Endothelial cell of umbilical vein (primary cell): ENCODE data around the gene B3GALNT2. TPM values are rescaled to one million over a fixed set of nuclear protein-coding genes. Genes with fewer than 3 reads are reported as not detected.

Experiments used
- BruUV-seq: library from RNA; stranded (reverse); fragments of 400-500 nt; replicated peaks from 2 replicates; lab custom pipeline; 2021; lab: Mats Ljungman, UMichigan
- CTCF ChIA-PET: fragments of 300-600, 350-600 bp; sonication (Branson Sonifier 250); formaldehyde crosslinking; loops from one replicate; lab custom pipeline; 2021; ENCODE audit warnings: antibody characterized with exemption, inconsistent platforms; lab: Charles Lee
- POLR2A ChIA-PET: fragments of 300-600, 350-600 bp; sonication (Branson Sonifier 250); formaldehyde crosslinking; loops from one replicate; lab custom pipeline; 2021; ENCODE audit warnings: antibody characterized with exemption, inconsistent platforms; lab: Charles Lee
- DNase-seq: peaks from one replicate; pipeline ENCODE4 v3.0.0-alpha.2; 2011; ENCODE audit warnings: low read depth, low spot score
- FAIRE-seq: peaks from 2 replicates; lab custom pipeline; 2011; peaks lifted over from hg19 to GRCh38; lab: Jason Lieb, UNC
- H2AFZ ChIP-seq: 2 replicates; pipeline ENCODE4 v1.6.0; 2012; ENCODE audit warnings: low read depth, low read length, control low read depth, inconsistent platforms
- H3K27ac ChIP-seq: 2 replicates; pipeline ENCODE4 v1.5.1; 2011; ENCODE audit warnings: low read depth, mild to moderate bottlenecking, control low read depth, low read length, moderate library complexity; ENCODE audit not compliant: insufficient read depth
- H3K27me3 ChIP-seq, 2 experiments: 2 replicates each; pipeline versions ENCODE4 v1.6.0 to v1.6.1; 2011; ENCODE audit warnings: low read length in 2 of 2, mixed read lengths in 1 of 2; ENCODE audit not compliant: control insufficient read depth in 2 of 2, insufficient read depth in 2 of 2
- H3K36me3 ChIP-seq, 2 experiments: 2 replicates in 1 of 2; 3 replicates in 1 of 2; pipeline ENCODE4 v1.5.1; 2011; ENCODE audit warnings: low read length in 2 of 2, mild to moderate bottlenecking in 1 of 2, moderate library complexity in 1 of 2; ENCODE audit not compliant: control insufficient read depth in 2 of 2, insufficient read depth in 2 of 2; ENCODE audit errors: extremely low read depth in 1 of 2
- H3K4me1 ChIP-seq: 3 replicates; pipeline ENCODE4 v1.5.1; 2011; ENCODE audit warnings: mild to moderate bottlenecking, low read length; ENCODE audit not compliant: control insufficient read depth, insufficient read depth; ENCODE audit errors: extremely low read depth
- H3K4me2 ChIP-seq: 2 replicates; pipeline ENCODE4 v1.6.1; 2011; ENCODE audit warnings: low read length, control low read depth, mixed read lengths; ENCODE audit not compliant: insufficient read depth
- H3K4me3 ChIP-seq, 3 experiments: fragments of 200-600 bp in 1 of 3; sonication (generic), shearing (Covaris generic) in 1 of 3; replicated peaks in 1 of 3; 2 replicates each; pipeline ENCODE4 v1.5.1; 2011 to 2016; ENCODE audit warnings: control low read depth in 3 of 3, low read length in 3 of 3, mild to moderate bottlenecking in 2 of 3, inconsistent platforms in 1 of 3, low read depth in 1 of 3, moderate library complexity in 1 of 3; ENCODE audit not compliant: insufficient read depth in 1 of 3
- H3K79me2 ChIP-seq: 2 replicates; pipeline ENCODE4 v1.6.0; 2012; ENCODE audit warnings: low read length, inconsistent platforms; ENCODE audit not compliant: control insufficient read depth, insufficient read depth
- H3K9ac ChIP-seq: replicated peaks from 2 replicates; pipeline ENCODE3; 2011; ENCODE audit warnings: low read length, control low read depth; ENCODE audit not compliant: insufficient read depth; ENCODE audit errors: extremely low read depth
- H3K9me1 ChIP-seq: replicated peaks from 3 replicates; pipeline ENCODE4 v1.6.0; 2011; ENCODE audit warnings: mild to moderate bottlenecking, low read length; ENCODE audit not compliant: control insufficient read depth, insufficient read depth; ENCODE audit errors: extremely low read depth
- H3K9me3 ChIP-seq: replicated peaks from 2 replicates; pipeline ENCODE4 v1.5.1; 2012; ENCODE audit warnings: low read length, inconsistent platforms; ENCODE audit not compliant: control insufficient read depth, insufficient read depth
- H4K20me1 ChIP-seq: replicated peaks from 2 replicates; pipeline ENCODE3; 2011; ENCODE audit warnings: mild to moderate bottlenecking, low read length; ENCODE audit not compliant: control insufficient read depth, insufficient read depth; ENCODE audit errors: extremely low read depth
- CTCF ChIP-seq, 2 donors: IDR thresholded peaks; 1 replicate in 1 of 2; 2 replicates in 1 of 2; pipeline ENCODE4 v1.5.1; 2011; ENCODE audit warnings: low read length in 2 of 2, mild to moderate bottlenecking in 2 of 2, moderate library complexity in 2 of 2, control low read depth in 1 of 2, inconsistent platforms in 1 of 2, low read depth in 1 of 2; ENCODE audit not compliant: insufficient read depth in 1 of 2; ENCODE audit errors: extremely low read depth in 1 of 2
- EZH2 ChIP-seq: IDR thresholded peaks from 2 replicates; pipeline ENCODE4 v1.6.1; 2012; ENCODE audit warnings: borderline replicate concordance, low read depth, mild to moderate bottlenecking, moderate library complexity, low read length, inconsistent platforms; ENCODE audit not compliant: severe bottlenecking
- FOS ChIP-seq: IDR thresholded peaks from 2 replicates; pipeline ENCODE4 v1.6.1; 2011; ENCODE audit warnings: mild to moderate bottlenecking, low read length, moderate library complexity, borderline replicate concordance; ENCODE audit not compliant: insufficient read depth
- GATA2 ChIP-seq: IDR thresholded peaks from 2 replicates; pipeline ENCODE4 v1.7.0; 2011; ENCODE audit warnings: low read depth, mild to moderate bottlenecking, moderate library complexity, mixed read lengths, low read length; ENCODE audit not compliant: insufficient read length, insufficient read depth
- JUN ChIP-seq: IDR thresholded peaks from 2 replicates; pipeline ENCODE4 v1.6.1; 2011; ENCODE audit warnings: borderline replicate concordance, low read depth; ENCODE audit not compliant: insufficient read length, insufficient read depth
- MAX ChIP-seq: IDR thresholded peaks from 2 replicates; pipeline ENCODE4 v1.6.1; 2011; ENCODE audit not compliant: insufficient read depth, insufficient read length
- MYC ChIP-seq: IDR thresholded peaks from one replicate; pipeline ENCODE4 v1.6.1; 2011; ENCODE audit warnings: mild to moderate bottlenecking, low read depth, low read length
- POLR2A ChIP-seq: IDR thresholded peaks from 2 replicates; pipeline ENCODE4 v1.6.1; 2012; ENCODE audit warnings: low read depth, mild to moderate bottlenecking, control low read depth, low read length
- POLR2AphosphoS5 ChIP-seq: IDR thresholded peaks from 2 replicates; pipeline ENCODE4 v1.6.1; 2012; ENCODE audit warnings: low read depth, mild to moderate bottlenecking, control low read depth, low read length, moderate library complexity; ENCODE audit not compliant: insufficient read depth
- dilution Hi-C: fragments of 300-500 bp; cut with MboI; formaldehyde crosslinking; loops from one replicate; pipeline ENCODE4 v1.15.0; 2019; ENCODE audit warnings: low sequenced_read_pairs; ENCODE audit not compliant: extremely low pct_ligation_motif_present
- intact Hi-C: fragments of 100-400 bp; cut with micrococcal nuclease; formaldehyde crosslinking; loops from one replicate; pipeline ENCODE4 v1.10.0; 2022
- polyA plus RNA-seq, 4 experiments: library from polyadenylated mRNA; depleted of rRNA in 3 of 4; stranded (reverse) in 3 of 4; unstranded in 1 of 4; fragments of >200 nt; gene quantifications; 2 replicates each; pipeline versions ENCODE4 v1.2.1 to v1.2.3, GENCODE V29; 2011 to 2012; ENCODE audit warnings: missing spikeins in 1 of 4
- total RNA-seq: library from RNA; stranded (reverse); gene quantifications from 2 replicates; pipeline ENCODE4 v1.2.3, GENCODE V29; 2021

Gene B3GALNT2
- total and polyA plus RNA-seq, 2 donors (not counting 3 experiments of a cell fraction or from before 2014, with no cell fraction given): 12.0 to 32.2 TPM

- Histone ChIP-seq H4K20me1 (no peaks in the 10 kb centered on the region), H3K9me1 (no peaks in the 10 kb centered on the region), H3K9ac (no peak overlapping the region), H3K27me3 (no peaks in the 10 kb centered on the region), H3K79me2 (no peaks in the 10 kb centered on the region), H3K36me3 (peaks cover 19 to 21% of the 10 kb centered on the region in 2 experiments), H3K4me1 (no peaks in the 10 kb centered on the region), H3K4me3 (no peak overlapping the region), H3K27ac (no peak overlapping the region), H2AFZ (no peak overlapping the region), H3K9me3 (no peaks in the 10 kb centered on the region), H3K4me2 (no peak overlapping the region)
- CTCF ChIA-PET: interaction anchor here (0.8 to 1.0 kb wide), 3 partner anchors 10 to 56 kb away, joined by 3 read pairs; partner anchors contain the start of gene B3GALNT2
- no TSS peak for BruUV-seq
- intact Hi-C loops: no loop called here
- dilution Hi-C loops: no loop called here
- POLR2A ChIA-PET: no interaction called here
- FAIRE-seq (no peak), DNase-seq (no peak)
- TF ChIP-seq MAX (no peak), POLR2A (no peak), MYC (no peak), POLR2AphosphoS5 (no peak), CTCF (IDR thresholded peaks at IDR 0.05; ENCODE audit: extremely low read depth in 1 of 2, insufficient read depth in 1 of 2, low read depth in 1 of 2, low read length in 2 of 2) (no peak), FOS (no peak), GATA2 (no peak), EZH2 (no peak), JUN (no peak)
Measured at GRCh38 chr1:235448616-235449015, 55.6 kb downstream of the B3GALNT2 start.
